H1 (cell line): ENCODE results near the gene PPFIBP2. TPM values are rescaled to one million over a fixed set of nuclear protein-coding genes. Genes with fewer than 3 reads are reported as not detected.

ENCODE experiments used
- CHD7 ChIP-seq: fragments of 300-600 bp; sonication (generic); IDR thresholded peaks from 2 replicates; pipeline ENCODE4 v1.7.1; 2012; ENCODE audit warnings: low read length, moderate library complexity, mild to moderate bottlenecking, inconsistent platforms; ENCODE audit not compliant: insufficient replicate concordance
- RAD21 ChIP-seq, 2 experiments: IDR thresholded peaks in 1 of 2; conservative IDR thresholded peaks in 1 of 2; 2 replicates each; pipeline ENCODE4 v1.6.1; 2011; ENCODE audit warnings: low read depth in 2 of 2, low read length in 2 of 2, improper control_type of control experiment in 1 of 2, inconsistent platforms in 1 of 2, mild to moderate bottlenecking in 1 of 2, moderate library complexity in 1 of 2
- TCF12 ChIP-seq: IDR thresholded peaks from 2 replicates; pipeline ENCODE4 v1.6.1; 2011; ENCODE audit warnings: low read depth, mild to moderate bottlenecking, low read length
- polyA plus RNA-seq, 7 experiments: library from polyadenylated mRNA; depleted of rRNA in 3 of 7; stranded (reverse) in 5 of 7; unstranded in 2 of 7; fragments of >200 nt in 5 of 7; fragments of 200-250 nt in 2 of 7; gene quantifications; 1 replicate in 5 of 7; 2 replicates in 1 of 7; 4 replicates in 1 of 7; pipeline versions ENCODE4 v1.2.1 to v1.2.3, GENCODE V29; 2011 to 2013; ENCODE audit warnings: missing spikeins in 2 of 7, mixed read lengths in 2 of 7
- total RNA-seq: library from RNA; stranded (reverse); fragmentation: NEBNext Ultra II Directional; extraction: Animal tissue kit (Norgen Biotek cat#: 25700); gene quantifications from 2 replicates; pipeline ENCODE4 v1.2.1, GENCODE V29; 2021

Gene PPFIBP2
- total and polyA plus RNA-seq, 2 of the 8 experiments (the other 6 are each of a cell fraction or from before 2014, with no cell fraction given) = 5.5 to 9.8 TPM

GRCh38 chr11:7546324-7546791 is 32.6 kb downstream of the PPFIBP2 start (continued):
- no peak for TF ChIP-seq TCF12
- TF ChIP-seq CHD7 = no peak
- no peak for TF ChIP-seq RAD21 (IDR thresholded peaks at IDR 0.05 in 1 of 2, conservative IDR thresholded peaks at IDR 0.05 in 1 of 2; ENCODE audit: low read depth in 2 of 2, low read length in 2 of 2)
